ENCODE results near the gene RNASE9. TPM values are rescaled to one million over a fixed set of nuclear protein-coding genes. Genes with fewer than 3 reads are reported as not detected.

Gene RNASE9
- total RNA-seq, 1 donor from 2014 or later = not detected

GRCh38 chr14:20529806-20530205, 31.0 kb downstream of the RNASE9 start:
- TF ChIP-seq CTCF (IDR thresholded peaks at IDR 0.05; ENCODE audit: unreplicated experiment) = no peak
- H3K27ac Mint-ChIP-seq = no peak overlapping the region
- H3K4me1 Mint-ChIP-seq (ENCODE audit: low read depth) = no peaks in the 10 kb centered on the region
- H3K9me3 Mint-ChIP-seq (ENCODE audit: low read depth) = no peaks in the 10 kb centered on the region
- no peak overlapping the region for H3K4me3 Mint-ChIP-seq (ENCODE audit: low read depth)
- no peak for DNase-seq (ENCODE audit: low spot score, unreplicated experiment)
- H3K27me3 Mint-ChIP-seq = peaks cover 9% of the 10 kb centered on the region
- H3K36me3 Mint-ChIP-seq (ENCODE audit: insufficient read depth) = no peaks in the 10 kb centered on the region

- Mint-ChIP-seq H3K4me3 (ENCODE audit: low read depth) (no peak overlapping the region), H3K27ac (no peak overlapping the region), H3K36me3 (ENCODE audit: insufficient read depth) (no peaks in the 10 kb centered on the region), H3K27me3 (peaks cover 3% of the 10 kb centered on the region), H3K4me1 (ENCODE audit: low read depth) (no peaks in the 10 kb centered on the region), H3K9me3 (ENCODE audit: low read depth) (no peaks in the 10 kb centered on the region)
- no peak for DNase-seq (ENCODE audit: low spot score, unreplicated experiment)
- no peak for TF ChIP-seq CTCF (IDR thresholded peaks at IDR 0.05; ENCODE audit: unreplicated experiment)
Observed at GRCh38 chr14:20524027-20524426, 36.8 kb downstream of the RNASE9 start.

GRCh38 chr14:20522332-20522731, 38.5 kb downstream of the RNASE9 start:
- Mint-ChIP-seq H3K27ac (no peak overlapping the region), H3K9me3 (ENCODE audit: low read depth) (no peaks in the 10 kb centered on the region), H3K36me3 (ENCODE audit: insufficient read depth) (no peaks in the 10 kb centered on the region), H3K4me3 (ENCODE audit: low read depth) (no peak overlapping the region), H3K4me1 (ENCODE audit: low read depth) (no peaks in the 10 kb centered on the region), H3K27me3 (no peaks in the 10 kb centered on the region)
- no peak for TF ChIP-seq CTCF (IDR thresholded peaks at IDR 0.05; ENCODE audit: unreplicated experiment)
- DNase-seq (ENCODE audit: low spot score, unreplicated experiment) = no peak

GRCh38 chr14:20516921-20517320, 43.9 kb downstream of the RNASE9 start:
- no peak overlapping the region for H3K4me3 Mint-ChIP-seq (ENCODE audit: low read depth)
- no peak overlapping the region for H3K27ac Mint-ChIP-seq
- no peaks in the 10 kb centered on the region for H3K36me3 Mint-ChIP-seq (ENCODE audit: insufficient read depth)
- no peak for DNase-seq (ENCODE audit: low spot score, unreplicated experiment)
- no peaks in the 10 kb centered on the region for H3K9me3 Mint-ChIP-seq (ENCODE audit: low read depth)
- peaks cover under 1% of the 10 kb centered on the region for H3K27me3 Mint-ChIP-seq
- no peaks in the 10 kb centered on the region for H3K4me1 Mint-ChIP-seq (ENCODE audit: low read depth)
- no peak for TF ChIP-seq CTCF (IDR thresholded peaks at IDR 0.05; ENCODE audit: unreplicated experiment)

- no peak for DNase-seq (ENCODE audit: low spot score, unreplicated experiment)
- no peaks in the 10 kb centered on the region for H3K9me3 Mint-ChIP-seq (ENCODE audit: low read depth)
- no peaks in the 10 kb centered on the region for H3K4me1 Mint-ChIP-seq (ENCODE audit: low read depth)
- H3K27me3 Mint-ChIP-seq = peaks cover 7% of the 10 kb centered on the region
- no peak overlapping the region for H3K4me3 Mint-ChIP-seq (ENCODE audit: low read depth)
- H3K36me3 Mint-ChIP-seq (ENCODE audit: insufficient read depth) = no peaks in the 10 kb centered on the region
- TF ChIP-seq CTCF (IDR thresholded peaks at IDR 0.05; ENCODE audit: unreplicated experiment) = no peak
- no peak overlapping the region for H3K27ac Mint-ChIP-seq
Observed at GRCh38 chr14:20515846-20516245, 45.0 kb downstream of the RNASE9 start.
